Measurements from ENCODE around the gene UFD1. TPM values are rescaled to one million over a fixed set of nuclear protein-coding genes. Genes with fewer than 3 reads are reported as not detected.

The UFD1 gene
- total RNA-seq, 2 donors from 2014 or later = 45.7 to 73.6 TPM

DNA sequence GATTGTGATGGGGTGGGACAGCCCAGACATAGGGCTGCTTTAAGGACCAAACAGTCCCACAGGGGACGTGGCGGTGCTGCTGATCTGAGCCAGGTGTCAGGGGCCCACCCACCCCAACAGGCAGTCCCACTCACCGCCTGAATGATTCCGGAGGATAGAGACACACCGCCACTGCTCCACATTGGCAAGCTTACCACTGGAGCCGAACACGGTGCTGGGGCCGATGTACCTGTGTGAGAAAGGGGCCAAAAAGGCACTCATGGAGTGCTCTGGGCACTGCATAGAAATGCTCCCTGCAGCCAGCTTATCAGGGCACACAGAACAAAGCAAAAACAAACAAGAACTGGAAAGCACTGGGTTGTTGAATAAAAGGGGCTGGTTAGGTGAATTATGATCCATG, 73.3 kb downstream of the UFD1 start:
- H3K9me3 ChIP-seq = no peaks in the 10 kb centered on the region
- H3K27me3 ChIP-seq = no peaks in the 10 kb centered on the region
- H3K36me3 ChIP-seq = peaks cover 4% of the 10 kb centered on the region
- no peak overlapping the region for H3K4me3 ChIP-seq
- DNase-seq = no peak
- intact Hi-C loops (cut with DNase I) = no loop called here
- no peak for TF ChIP-seq CTCF (IDR thresholded peaks at IDR 0.05)
- no peak overlapping the region for H3K27ac ChIP-seq
- H3K4me1 ChIP-seq = no peaks in the 10 kb centered on the region
- no peak overlapping the region for H3K9ac ChIP-seq (ENCODE audit: low read depth in 2 of 2, low read length in 2 of 2)

DNA sequence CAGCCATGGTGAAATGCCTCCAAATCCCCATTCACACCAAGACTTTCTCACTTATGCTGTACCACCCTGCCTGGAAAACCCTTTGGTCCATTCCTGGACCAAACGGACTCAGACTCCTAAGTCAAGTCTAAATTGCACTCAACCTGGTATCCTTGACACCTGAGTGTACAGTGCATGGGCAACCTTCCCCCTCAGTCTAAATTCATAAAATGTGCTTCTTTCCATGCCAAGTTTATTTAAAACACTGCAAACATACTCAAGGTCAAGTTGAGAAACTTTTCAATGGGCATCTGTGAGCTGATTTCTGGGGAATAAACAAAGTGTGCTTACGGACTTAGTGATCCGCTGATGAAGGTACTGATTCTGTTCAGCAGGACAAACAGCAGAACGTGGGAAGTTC, 73.9 kb downstream of the UFD1 start:
- H3K4me3 ChIP-seq = no peak overlapping the region
- no peak overlapping the region for H3K27ac ChIP-seq
- peaks cover 4% of the 10 kb centered on the region for H3K36me3 ChIP-seq
- H3K9ac ChIP-seq (ENCODE audit: low read depth in 2 of 2, low read length in 2 of 2) = no peak overlapping the region
- TF ChIP-seq CTCF (IDR thresholded peaks at IDR 0.05) = no peak
- no peaks in the 10 kb centered on the region for H3K9me3 ChIP-seq
- H3K4me1 ChIP-seq = no peaks in the 10 kb centered on the region
- H3K27me3 ChIP-seq = no peaks in the 10 kb centered on the region
- intact Hi-C loops (cut with DNase I) = no loop called here
- no peak for DNase-seq

GRCh38 chr22:19404676-19405075, 74.3 kb downstream of the UFD1 start:
- intact Hi-C loops (cut with DNase I) = no loop called here
- H3K36me3 ChIP-seq = peaks cover 4% of the 10 kb centered on the region
- TF ChIP-seq CTCF (IDR thresholded peaks at IDR 0.05) = no peak

GRCh38 chr22:19402642-19403191, 76.3 kb downstream of the UFD1 start:
- H3K27ac ChIP-seq = no peak overlapping the region
- intact Hi-C loops (cut with DNase I) = no loop called here
- H3K36me3 ChIP-seq = peaks cover 4% of the 10 kb centered on the region

More at GRCh38 chr22:19404676-19405075, 74.3 kb downstream of the UFD1 start:
- H3K4me1 ChIP-seq = no peaks in the 10 kb centered on the region
- DNase-seq = no peak
- H3K4me3 ChIP-seq = no peak overlapping the region
- H3K27me3 ChIP-seq = no peaks in the 10 kb centered on the region
- H3K27ac ChIP-seq = no peak overlapping the region
- no peak overlapping the region for H3K9ac ChIP-seq (ENCODE audit: low read depth in 2 of 2, low read length in 2 of 2)
- H3K9me3 ChIP-seq = no peaks in the 10 kb centered on the region

DNA sequence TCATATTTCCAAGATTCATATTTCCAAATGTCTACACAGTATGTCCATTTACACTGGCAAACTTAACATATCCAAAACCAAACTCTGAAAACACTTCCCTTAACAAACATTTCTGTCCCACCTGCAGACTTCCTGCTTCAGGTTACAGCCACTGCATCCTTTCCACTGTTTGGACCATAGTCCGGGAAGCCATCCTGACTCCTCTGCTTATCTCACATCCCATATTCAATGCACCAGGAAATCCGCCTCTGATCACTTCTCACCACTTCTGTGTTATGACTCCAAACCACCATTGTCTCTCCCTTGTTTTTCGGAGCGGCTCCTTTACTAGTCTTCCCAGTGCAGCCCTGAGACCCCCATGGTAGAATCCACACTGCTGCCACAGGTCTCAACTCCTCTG, 77.5 kb downstream of the UFD1 start:
- H3K36me3 ChIP-seq = peaks cover 4% of the 10 kb centered on the region
- intact Hi-C loops (cut with DNase I) = no loop called here

More at GRCh38 chr22:19402642-19403191, 76.3 kb downstream of the UFD1 start:
- H3K9me3 ChIP-seq = no peaks in the 10 kb centered on the region
- no peak overlapping the region for H3K4me3 ChIP-seq
- no peak overlapping the region for H3K9ac ChIP-seq (ENCODE audit: low read depth in 2 of 2, low read length in 2 of 2)
- TF ChIP-seq CTCF (IDR thresholded peaks at IDR 0.05) = no peak
- H3K27me3 ChIP-seq = no peaks in the 10 kb centered on the region
- no peak for DNase-seq
- H3K4me1 ChIP-seq = no peaks in the 10 kb centered on the region

More for the DNA sequence above, 77.5 kb downstream of the UFD1 start:
- H3K9ac ChIP-seq (ENCODE audit: low read depth in 2 of 2, low read length in 2 of 2) = no peak overlapping the region
- no peak overlapping the region for H3K4me3 ChIP-seq
- no peaks in the 10 kb centered on the region for H3K9me3 ChIP-seq
- no peak overlapping the region for H3K27ac ChIP-seq
- no peaks in the 10 kb centered on the region for H3K27me3 ChIP-seq
- TF ChIP-seq CTCF (IDR thresholded peaks at IDR 0.05) = no peak
- no peaks in the 10 kb centered on the region for H3K4me1 ChIP-seq
- DNase-seq = no peak

Data from colonic mucosa (tissue), 4 donors.